Bone marrow (tissue), 2 donors: ENCODE measurements around the gene TBC1D9.
"Not testable (repeated sequence)": the region's sequence is repeated elsewhere in the genome, so short reads cannot be mapped to it uniquely, and the experiment has no call there.

Experiments used
- DNase-seq, 2 donors: peaks; one replicate each; lab custom pipeline; 2025; lab: John Stamatoyannopoulos, UW

Gene TBC1D9

DNA sequence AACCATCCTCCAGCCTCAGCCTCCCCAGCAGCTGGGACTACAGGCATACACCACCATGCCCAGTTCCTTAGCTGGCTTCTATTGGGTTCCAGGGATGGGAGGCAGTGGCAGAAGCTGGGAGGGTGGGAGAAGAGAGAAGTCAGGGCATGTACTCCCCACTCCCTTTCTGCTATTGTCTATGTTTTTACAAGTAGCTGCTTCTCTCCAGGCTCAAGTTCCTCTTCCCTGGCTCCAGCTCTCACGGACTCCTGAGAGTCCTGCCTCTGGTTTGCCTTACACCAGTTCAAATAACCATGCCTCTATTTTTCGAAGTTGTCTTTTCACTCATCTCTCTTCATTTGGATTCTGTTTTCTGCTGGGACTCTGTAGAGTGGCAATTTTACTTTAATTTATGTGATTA, 2.9 kb downstream of the TBC1D9 start:
- DNase-seq: no peak

- DNase-seq: no peak
Measured at GRCh38 chr4:140752291-140753068, 3.7 kb downstream of the TBC1D9 start.

GRCh38 chr4:140750470-140750869, 5.7 kb downstream of the TBC1D9 start:
- DNase-seq: no peak

DNA sequence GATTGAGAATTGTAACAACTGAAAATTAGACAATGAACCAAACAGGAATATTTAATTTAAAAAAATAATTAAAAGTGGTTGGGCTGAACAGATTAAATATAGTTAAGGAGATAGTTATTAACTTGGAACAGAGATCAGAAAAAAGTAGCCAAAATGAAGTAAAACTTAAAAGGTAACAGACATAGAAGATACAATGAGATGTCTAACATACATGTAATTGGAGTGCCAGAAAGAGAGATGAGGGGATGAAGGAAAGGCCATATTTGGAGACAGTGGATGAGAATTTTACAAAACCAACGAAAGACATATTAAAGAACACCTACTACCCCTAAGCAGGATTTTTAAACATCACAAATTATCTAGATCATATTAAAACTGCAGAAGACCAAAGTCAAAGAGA, 8.0 kb downstream of the TBC1D9 start:
- DNase-seq: no peak

- not testable (repeated sequence) for DNase-seq
Measured at GRCh38 chr4:140746546-140746945, 9.6 kb downstream of the TBC1D9 start.

- DNase-seq: no peak
Measured at GRCh38 chr4:140744421-140744820, 11.8 kb downstream of the TBC1D9 start.

- DNase-seq: no peak
Measured at GRCh38 chr4:140743194-140743931, 12.8 kb downstream of the TBC1D9 start.

DNA sequence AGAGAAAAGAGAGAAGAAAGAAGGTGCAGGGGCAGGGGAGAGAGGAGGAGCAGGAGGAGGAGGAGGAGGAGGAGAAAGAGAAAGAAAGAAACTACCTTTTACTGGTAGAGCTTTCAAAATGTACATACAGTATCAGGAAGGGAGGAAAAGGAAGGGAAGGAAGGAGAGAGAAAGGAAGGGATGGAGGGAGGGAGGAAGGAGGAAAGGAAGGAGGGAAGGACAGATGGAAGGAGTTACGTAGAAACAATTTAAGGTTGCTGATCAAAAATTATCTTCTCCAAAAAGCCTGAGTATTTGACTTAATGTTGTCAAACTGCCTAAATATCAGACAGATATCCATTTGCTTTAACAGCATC, 13.4 kb downstream of the TBC1D9 start:
- no peak for DNase-seq

GRCh38 chr4:140740906-140741670, 15.1 kb downstream of the TBC1D9 start:
- no peak for DNase-seq

DNA sequence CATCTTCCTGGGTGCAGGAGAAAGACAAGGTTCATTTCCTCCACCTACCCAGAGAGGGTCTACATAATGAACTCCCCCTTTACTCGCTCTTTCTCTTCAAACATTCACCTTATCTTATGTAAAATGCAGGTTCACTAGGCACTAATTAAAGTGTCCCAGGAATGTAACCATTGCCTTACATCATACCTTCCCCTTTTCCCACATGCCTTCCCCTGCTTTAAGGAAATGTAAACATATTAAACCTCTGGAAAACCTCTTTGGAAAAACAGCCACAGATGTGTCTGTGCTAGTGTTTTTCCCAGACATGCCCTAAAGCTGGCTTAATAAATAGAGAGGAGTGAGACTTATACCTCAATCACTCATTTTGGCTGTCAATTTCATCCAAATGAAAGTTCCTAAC, 15.8 kb downstream of the TBC1D9 start:
- DNase-seq: no peak

- no peak for DNase-seq
Measured at GRCh38 chr4:140739971-140740370, 16.2 kb downstream of the TBC1D9 start.

GRCh38 chr4:140738139-140738538, 18.0 kb downstream of the TBC1D9 start:
- no peak for DNase-seq

DNA sequence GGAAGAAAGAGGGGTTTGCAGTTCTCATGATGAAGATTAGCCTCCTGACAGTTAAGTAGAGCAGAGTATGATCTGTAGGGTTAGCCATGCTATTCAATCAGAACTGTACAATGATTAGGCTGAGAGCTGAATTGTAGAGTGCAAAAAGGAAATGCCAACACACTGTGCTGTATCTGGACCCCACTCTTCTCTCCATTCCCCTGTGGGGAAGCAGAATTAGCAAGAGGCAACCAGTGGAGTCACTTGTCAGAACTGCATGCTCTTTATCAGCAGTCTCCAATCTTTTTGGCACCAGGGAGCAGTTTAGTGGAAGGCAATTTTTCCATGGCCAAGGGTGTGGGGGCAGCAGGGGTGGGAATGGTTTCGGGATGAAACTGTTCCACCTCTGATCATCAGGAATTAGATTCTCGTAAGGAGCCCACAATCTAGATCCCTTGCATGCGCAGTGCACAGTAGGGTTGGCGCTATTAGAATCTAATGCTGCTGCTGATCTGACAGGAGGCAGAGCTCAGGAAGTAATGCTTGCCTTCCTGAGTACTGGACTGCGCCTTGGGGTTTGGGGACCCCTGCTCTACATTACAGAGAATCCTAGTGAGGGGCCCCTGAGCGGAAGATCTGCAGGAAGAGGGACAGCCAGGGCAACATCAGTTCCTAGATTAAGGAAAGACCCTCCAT, 19.4 kb downstream of the TBC1D9 start:
- no peak for DNase-seq

- no peak for DNase-seq
Measured at GRCh38 chr4:140735779-140736391, 20.3 kb downstream of the TBC1D9 start.

- no peak for DNase-seq
Measured at GRCh38 chr4:140735317-140735716, 20.9 kb downstream of the TBC1D9 start.

DNA sequence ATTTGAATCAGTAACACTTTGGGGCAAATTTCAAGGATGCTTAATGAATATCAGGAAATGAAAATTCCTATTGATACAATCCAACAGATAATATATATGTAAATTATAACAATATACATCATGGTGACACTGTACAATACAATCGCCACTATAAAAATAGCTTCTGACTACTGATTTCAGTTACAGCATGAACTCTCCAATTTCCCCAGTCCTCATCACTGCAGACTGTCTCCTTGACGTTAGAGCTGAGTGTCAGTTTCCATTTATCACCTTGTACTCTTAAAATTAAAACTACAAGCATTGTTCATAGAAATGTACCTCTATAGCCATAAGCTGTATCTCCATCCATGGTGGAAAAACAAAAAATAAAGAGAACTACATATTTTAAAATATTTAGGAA, 23.4 kb downstream of the TBC1D9 start:
- DNase-seq: no peak

- DNase-seq: no peak
Measured at GRCh38 chr4:140729344-140730049, 26.7 kb downstream of the TBC1D9 start.

- DNase-seq: no peak
Measured at GRCh38 chr4:140726776-140727500, 29.2 kb downstream of the TBC1D9 start.

- DNase-seq: no peak
Measured at GRCh38 chr4:140725556-140725955, 30.6 kb downstream of the TBC1D9 start.

- no peak for DNase-seq
Measured at GRCh38 chr4:140724760-140725159, 31.4 kb downstream of the TBC1D9 start.
